Measurements from ENCODE around the gene KLHL8. TPM values are rescaled to one million over a fixed set of nuclear protein-coding genes. Genes with fewer than 3 reads are reported as not detected.

KLHL8 gene
- total and polyA plus RNA-seq, 2 donors (not counting 3 experiments of a cell fraction or from before 2014, with no cell fraction given), result 1.7 to 9.0 TPM

DNA sequence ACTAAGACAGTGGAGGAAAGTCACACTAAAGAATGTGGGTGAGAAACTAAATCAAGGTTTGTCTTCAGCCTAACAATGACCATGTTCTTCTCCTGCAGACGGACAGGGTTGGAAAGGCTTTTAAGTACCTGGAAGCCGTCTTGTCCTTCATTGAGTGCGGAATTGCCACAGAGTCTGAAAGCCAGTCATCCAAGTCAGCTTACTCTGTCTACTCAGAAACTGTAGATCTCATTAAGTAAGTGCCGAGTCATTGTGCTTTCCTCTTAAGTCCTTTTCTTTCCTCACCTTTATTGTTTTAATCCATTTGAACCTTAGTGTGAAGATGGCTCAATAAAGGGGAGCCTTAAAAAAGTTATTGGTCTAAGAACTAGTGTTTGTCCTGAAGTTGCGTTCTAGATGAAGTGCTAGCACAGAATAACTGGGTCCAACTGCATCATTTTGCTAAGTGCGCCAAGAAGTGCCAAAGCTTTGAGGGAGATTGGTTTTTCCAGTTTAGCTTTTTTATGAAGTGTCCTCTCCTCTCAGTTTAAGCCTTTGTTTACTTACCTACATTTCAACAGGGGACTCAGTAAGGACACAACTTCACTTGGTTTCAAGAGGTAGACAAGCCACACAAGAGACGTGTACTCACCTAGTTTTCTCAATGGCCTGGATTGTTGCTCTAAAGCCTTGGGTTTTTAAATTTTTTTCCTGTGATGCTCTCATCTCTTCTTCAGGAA lies 89.3 kb downstream of the KLHL8 start:
- no peak for TF ChIP-seq JUN (IDR thresholded peaks at IDR 0.05; ENCODE audit: borderline replicate concordance, insufficient read depth, insufficient read length, low read depth)
- TF ChIP-seq EZH2 (IDR thresholded peaks at IDR 0.05; ENCODE audit: borderline replicate concordance, low read depth, low read length, severe bottlenecking), result no peak
- TF ChIP-seq POLR2AphosphoS5 (IDR thresholded peaks at IDR 0.05; ENCODE audit: insufficient read depth, low read depth, low read length), result no peak
- dilution Hi-C loops (cut with MboI; ENCODE audit: extremely low pct_ligation_motif_present, low sequenced_read_pairs), result no loop called here
- POLR2A ChIA-PET, result no interaction called here

DNA sequence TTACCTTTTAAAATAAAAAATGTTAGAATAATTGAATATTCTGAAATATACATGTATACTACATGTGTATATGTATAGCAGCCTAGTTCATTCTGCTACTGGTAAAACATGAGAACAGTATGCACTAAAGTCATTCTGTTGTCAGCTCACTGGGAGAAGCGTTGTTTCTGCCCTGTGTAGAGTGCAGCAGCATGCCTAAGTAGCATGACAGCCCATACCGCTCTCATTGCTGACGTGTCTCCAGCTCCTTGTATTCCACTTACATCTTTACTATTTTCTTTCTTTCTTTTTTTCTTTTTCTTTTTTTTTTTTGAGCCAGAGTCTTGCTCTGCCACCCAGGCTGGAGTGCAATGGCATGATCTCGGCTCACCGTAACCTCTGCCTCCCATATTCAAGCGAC lies 90.7 kb downstream of the KLHL8 start:
- H3K27ac ChIP-seq (ENCODE audit: insufficient read depth, low read depth, low read length), result no peak overlapping the region
- H3K4me1 ChIP-seq (ENCODE audit: control insufficient read depth, extremely low read depth, insufficient read depth, low read length), result no peaks in the 10 kb centered on the region
- no peaks in the 10 kb centered on the region for H3K9me3 ChIP-seq (replicated peaks; ENCODE audit: control insufficient read depth, insufficient read depth, low read length)
- dilution Hi-C loops (cut with MboI; ENCODE audit: extremely low pct_ligation_motif_present, low sequenced_read_pairs) (no loop called here), intact Hi-C loops (cut with micrococcal nuclease) (no loop called here)
- H3K27me3 ChIP-seq (ENCODE audit: control insufficient read depth in 2 of 2, insufficient read depth in 2 of 2, low read length in 2 of 2), result no peaks in the 10 kb centered on the region
- no peak overlapping the region for H3K4me3 ChIP-seq (replicated peaks in 1 of 3; ENCODE audit: insufficient read depth in 1 of 3, low read depth in 1 of 3, low read length in 3 of 3)
- H3K9me1 ChIP-seq (replicated peaks; ENCODE audit: control insufficient read depth, extremely low read depth, insufficient read depth, low read length), result no peaks in the 10 kb centered on the region
- DNase-seq (ENCODE audit: low read depth, low spot score) (no peak), FAIRE-seq (no peak)
- no peaks in the 10 kb centered on the region for H3K79me2 ChIP-seq (ENCODE audit: control insufficient read depth, insufficient read depth, low read length)
- peaks cover 33 to 46% of the 10 kb centered on the region in 2 experiments for H3K36me3 ChIP-seq (ENCODE audit: control insufficient read depth in 2 of 2, extremely low read depth in 1 of 2, insufficient read depth in 2 of 2, low read length in 2 of 2)
- ChIA-PET CTCF (interaction anchor here (0.6 kb wide), 1 partner anchor 15 kb away, joined by 3 read pairs; no protein-coding TSS in a partner anchor), POLR2A (no interaction called here)
- H4K20me1 ChIP-seq (replicated peaks; ENCODE audit: control insufficient read depth, extremely low read depth, insufficient read depth, low read length), result no peaks in the 10 kb centered on the region
- H2AFZ ChIP-seq (ENCODE audit: low read depth, low read length), result no peak overlapping the region
- no peak overlapping the region for H3K9ac ChIP-seq (replicated peaks; ENCODE audit: extremely low read depth, insufficient read depth, low read length)
- no TSS peak for BruUV-seq (replicated peaks)
- no peak for TF ChIP-seq FOS (IDR thresholded peaks at IDR 0.05; ENCODE audit: borderline replicate concordance, insufficient read depth, low read length)
- TF ChIP-seq JUN (IDR thresholded peaks at IDR 0.05; ENCODE audit: borderline replicate concordance, insufficient read depth, insufficient read length, low read depth), result no peak
- TF ChIP-seq EZH2 (IDR thresholded peaks at IDR 0.05; ENCODE audit: borderline replicate concordance, low read depth, low read length, severe bottlenecking), result no peak
- TF ChIP-seq GATA2 (IDR thresholded peaks at IDR 0.05; ENCODE audit: insufficient read depth, insufficient read length, low read depth, low read length), result no peak
- no peak for TF ChIP-seq MYC (IDR thresholded peaks at IDR 0.05; ENCODE audit: low read depth, low read length)
- TF ChIP-seq, protein P1, sequence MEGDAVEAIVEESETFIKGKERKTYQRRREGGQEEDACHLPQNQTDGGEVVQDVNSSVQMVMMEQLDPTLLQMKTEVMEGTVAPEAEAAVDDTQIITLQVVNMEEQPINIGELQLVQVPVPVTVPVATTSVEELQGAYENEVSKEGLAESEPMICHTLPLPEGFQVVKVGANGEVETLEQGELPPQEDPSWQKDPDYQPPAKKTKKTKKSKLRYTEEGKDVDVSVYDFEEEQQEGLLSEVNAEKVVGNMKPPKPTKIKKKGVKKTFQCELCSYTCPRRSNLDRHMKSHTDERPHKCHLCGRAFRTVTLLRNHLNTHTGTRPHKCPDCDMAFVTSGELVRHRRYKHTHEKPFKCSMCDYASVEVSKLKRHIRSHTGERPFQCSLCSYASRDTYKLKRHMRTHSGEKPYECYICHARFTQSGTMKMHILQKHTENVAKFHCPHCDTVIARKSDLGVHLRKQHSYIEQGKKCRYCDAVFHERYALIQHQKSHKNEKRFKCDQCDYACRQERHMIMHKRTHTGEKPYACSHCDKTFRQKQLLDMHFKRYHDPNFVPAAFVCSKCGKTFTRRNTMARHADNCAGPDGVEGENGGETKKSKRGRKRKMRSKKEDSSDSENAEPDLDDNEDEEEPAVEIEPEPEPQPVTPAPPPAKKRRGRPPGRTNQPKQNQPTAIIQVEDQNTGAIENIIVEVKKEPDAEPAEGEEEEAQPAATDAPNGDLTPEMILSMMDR (IDR thresholded peaks at IDR 0.05; ENCODE audit: extremely low read depth in 1 of 2, insufficient read depth in 1 of 2, low read depth in 1 of 2, low read length in 2 of 2), result no peak
- TF ChIP-seq, protein P2, sequence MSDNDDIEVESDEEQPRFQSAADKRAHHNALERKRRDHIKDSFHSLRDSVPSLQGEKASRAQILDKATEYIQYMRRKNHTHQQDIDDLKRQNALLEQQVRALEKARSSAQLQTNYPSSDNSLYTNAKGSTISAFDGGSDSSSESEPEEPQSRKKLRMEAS (IDR thresholded peaks at IDR 0.05; ENCODE audit: insufficient read depth, insufficient read length), result no peak
- no peak for TF ChIP-seq POLR2AphosphoS5 (IDR thresholded peaks at IDR 0.05; ENCODE audit: insufficient read depth, low read depth, low read length)
- no peak for TF ChIP-seq POLR2A (IDR thresholded peaks at IDR 0.05; ENCODE audit: low read depth, low read length)
- no peak overlapping the region for H3K4me2 ChIP-seq (ENCODE audit: insufficient read depth, low read length)

More for the DNA sequence above, 89.3 kb downstream of the KLHL8 start:
- FAIRE-seq (no peak), DNase-seq (ENCODE audit: low read depth, low spot score) (no peak)
- Histone ChIP-seq H3K4me1 (ENCODE audit: control insufficient read depth, extremely low read depth, insufficient read depth, low read length) (no peaks in the 10 kb centered on the region), H2AFZ (ENCODE audit: low read depth, low read length) (no peak overlapping the region), H3K4me2 (ENCODE audit: insufficient read depth, low read length) (no peak overlapping the region), H3K9ac (replicated peaks; ENCODE audit: extremely low read depth, insufficient read depth, low read length) (no peak overlapping the region), H3K9me3 (replicated peaks; ENCODE audit: control insufficient read depth, insufficient read depth, low read length) (no peaks in the 10 kb centered on the region), H3K27ac (ENCODE audit: insufficient read depth, low read depth, low read length) (no peak overlapping the region), H4K20me1 (replicated peaks; ENCODE audit: control insufficient read depth, extremely low read depth, insufficient read depth, low read length) (no peaks in the 10 kb centered on the region), H3K36me3 (ENCODE audit: control insufficient read depth in 2 of 2, extremely low read depth in 1 of 2, insufficient read depth in 2 of 2, low read length in 2 of 2) (peaks cover 42 to 43% of the 10 kb centered on the region in 2 experiments), H3K27me3 (ENCODE audit: control insufficient read depth in 2 of 2, insufficient read depth in 2 of 2, low read length in 2 of 2) (no peaks in the 10 kb centered on the region), H3K9me1 (replicated peaks; ENCODE audit: control insufficient read depth, extremely low read depth, insufficient read depth, low read length) (no peaks in the 10 kb centered on the region), H3K4me3 (replicated peaks in 1 of 3; ENCODE audit: insufficient read depth in 1 of 3, low read depth in 1 of 3, low read length in 3 of 3) (no peak overlapping the region), H3K79me2 (ENCODE audit: control insufficient read depth, insufficient read depth, low read length) (no peaks in the 10 kb centered on the region)
- intact Hi-C loops (cut with micrococcal nuclease), result no loop called here
- no TSS peak for BruUV-seq (replicated peaks)
- CTCF ChIA-PET, result no interaction called here
